C4-2B (cell line): ENCODE data around the gene ATXN2.

Experiments used
- CTCF ChIP-seq: fragments of 450-650 bp; conservative IDR thresholded peaks from 2 replicates; pipeline ENCODE4 v1.5.1; 2017; ENCODE audit warnings: mild to moderate bottlenecking
- ZFX ChIP-seq: fragments of 450-650 bp; IDR thresholded peaks from 2 replicates; pipeline ENCODE4 v1.6.1; 2017

- no peak for TF ChIP-seq CTCF
- TF ChIP-seq ZFX: no peak
Measured at GRCh38 chr12:111488271-111488670, 110.8 kb downstream of the ATXN2 start.
